Smooth muscle cell (in vitro differentiated cells): ENCODE measurements around the gene CTSS. TPM values are rescaled to one million over a fixed set of nuclear protein-coding genes. Genes with fewer than 3 reads are reported as not detected.
"Not testable (repeated sequence)": the region's sequence is repeated elsewhere in the genome, so short reads cannot be mapped to it uniquely, and the experiment has no call there.

Source experiments
- DNase-seq: peaks from one replicate; lab custom pipeline; 2025; ENCODE audit not compliant: unreplicated experiment; lab: John Stamatoyannopoulos, UW
- H2AFZ ChIP-seq: fragments of 200-600 bp; sonication (generic); 2 replicates; pipeline ENCODE4 v1.6.0; 2016; ENCODE audit warnings: antibody characterized with exemption, low read depth, mild to moderate bottlenecking
- H3F3A ChIP-seq: fragments of 200-600 bp; sonication (generic); 2 replicates; pipeline ENCODE4 v1.6.0; 2017; ENCODE audit warnings: antibody characterized with exemption, low read depth
- H3K27ac ChIP-seq: fragments of 200-600 bp; sonication (generic); 2 replicates; pipeline ENCODE4 v1.5.1; 2016; ENCODE audit warnings: low read depth, mild to moderate bottlenecking
- H3K27me3 ChIP-seq: fragments of 200-600 bp; sonication (generic); 2 replicates; pipeline ENCODE4 v1.6.1; 2016; ENCODE audit warnings: low read depth, mild to moderate bottlenecking
- H3K36me3 ChIP-seq: fragments of 200-600 bp; sonication (generic); 2 replicates; pipeline ENCODE4 v1.5.1; 2016; ENCODE audit warnings: low read depth
- H3K4me1 ChIP-seq: fragments of 200-600 bp; sonication (generic); 2 replicates; pipeline ENCODE4 v1.5.1; 2016; ENCODE audit warnings: low read depth
- H3K4me2 ChIP-seq: fragments of 200-600 bp; sonication (generic); 2 replicates; pipeline ENCODE4 v1.6.0; 2016; ENCODE audit warnings: mild to moderate bottlenecking
- H3K4me3 ChIP-seq: fragments of 200-600 bp; sonication (generic); 2 replicates; pipeline ENCODE4 v1.5.1; 2016; ENCODE audit warnings: mild to moderate bottlenecking
- H3K79me2 ChIP-seq: fragments of 200-600 bp; sonication (generic); 2 replicates; pipeline ENCODE4 v1.6.0; 2016; ENCODE audit warnings: low read depth, mild to moderate bottlenecking
- H3K9ac ChIP-seq: fragments of 200-600 bp; sonication (generic); 2 replicates; pipeline ENCODE4 v1.6.0; 2016; ENCODE audit warnings: low read depth
- H3K9me3 ChIP-seq: fragments of 200-600 bp; sonication (generic); replicated peaks from 2 replicates; pipeline ENCODE4 v1.5.1; 2016; ENCODE audit warnings: low read depth
- H4K20me1 ChIP-seq: fragments of 200-600 bp; sonication (generic); 2 replicates; pipeline ENCODE4 v1.6.0; 2016; ENCODE audit warnings: low read depth
- WGBS: methylation state at CpG from one replicate; pipeline ENCODE4 v1.1.7; 2016; ENCODE audit warnings: low lambda C conversion rate; 5-methylcytosine and 5-hydroxymethylcytosine counted together
- polyA plus RNA-seq: library from polyadenylated mRNA; unstranded; fragments of >200 nt; fragmentation: Nextera tagmentation; extraction: Ambion mirVana; gene quantifications from 2 replicates; pipeline ENCODE4 v1.2.1, GENCODE V29; 2016
- total RNA-seq: library from RNA; depleted of rRNA; stranded (reverse); fragments of >200 nt; gene quantifications from 2 replicates; pipeline ENCODE4 v1.2.3, GENCODE V29; 2014
- TF ChIP-seq, protein P1 (sequence below): fragments of 200-600 bp; sonication (generic); IDR thresholded peaks from 2 replicates; pipeline ENCODE4 v1.5.1; 2017; ENCODE audit warnings: borderline replicate concordance, mild to moderate bottlenecking, antibody characterized with exemption; ENCODE audit not compliant: insufficient read depth, poor library complexity, severe bottlenecking

Gene CTSS
- total and polyA plus RNA-seq, 2 experiments from 2014 or later, result 1.4 to 2.8 TPM

DNA sequence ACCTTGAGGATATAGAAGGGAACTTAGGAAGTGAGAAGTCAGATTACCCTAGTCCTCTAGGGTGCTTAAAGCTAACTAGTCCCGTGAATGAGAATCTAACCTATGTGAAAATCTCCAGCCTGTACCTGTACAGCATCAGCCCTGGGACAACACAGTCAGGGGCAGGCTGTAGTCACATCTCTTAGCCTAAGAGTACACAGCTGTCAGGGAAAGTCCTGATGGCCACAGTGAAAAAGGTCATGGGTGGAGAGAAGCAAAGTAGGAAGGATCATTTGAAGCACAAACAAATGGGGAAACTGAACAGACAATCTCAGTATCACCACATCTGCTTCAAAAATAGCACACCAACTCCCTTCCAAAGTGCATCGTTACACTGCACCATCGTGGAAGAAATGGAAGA lies 30.8 kb upstream of the CTSS start:
- H3K9ac ChIP-seq, result no peak overlapping the region
- H3K27ac ChIP-seq, result no peak overlapping the region

DNA sequence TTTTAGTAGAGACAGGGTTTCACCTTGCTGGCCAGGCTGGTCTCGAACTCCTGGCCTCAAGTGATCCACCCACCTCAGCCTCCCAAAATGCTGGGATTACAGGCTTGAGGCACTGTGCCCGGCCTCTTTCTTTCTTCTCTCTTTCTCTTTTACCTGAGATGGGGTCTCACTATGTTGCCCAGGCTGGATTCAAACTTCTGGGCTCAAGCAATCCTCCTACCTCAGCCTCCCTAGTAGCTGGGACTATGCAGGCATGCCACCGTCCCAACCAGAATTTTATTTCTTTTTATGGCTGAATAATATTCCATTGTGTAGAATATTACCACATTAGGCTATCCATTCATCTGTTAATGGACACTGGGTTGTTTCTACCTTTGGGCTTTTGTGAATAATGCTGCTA lies 28.2 kb upstream of the CTSS start:
- not testable (repeated sequence) for H3K9me3 ChIP-seq, H4K20me1 ChIP-seq, H3K4me1 ChIP-seq, H3K27ac ChIP-seq, DNase-seq, H3K27me3 ChIP-seq, H2AFZ ChIP-seq, H3K79me2 ChIP-seq, H3K4me3 ChIP-seq, H3F3A ChIP-seq, H3K36me3 ChIP-seq, H3K9ac ChIP-seq, H3K4me2 ChIP-seq
- 98% methylated on average over 3 of the region's 3 CpGs for WGBS

More for the DNA sequence above, 30.8 kb upstream of the CTSS start:
- 91% methylated on average over 3 of the region's 3 CpGs for WGBS
- Histone ChIP-seq H3K79me2 (no peaks in the 10 kb centered on the region), H3K4me2 (no peak overlapping the region), H2AFZ (no peak overlapping the region), H3F3A (no peaks in the 10 kb centered on the region), H3K4me1 (peaks cover 15% of the 10 kb centered on the region), H4K20me1 (no peaks in the 10 kb centered on the region), H3K4me3 (no peak overlapping the region), H3K36me3 (peaks cover 5% of the 10 kb centered on the region), H3K27me3 (no peaks in the 10 kb centered on the region), H3K9me3 (no peaks in the 10 kb centered on the region)
- TF ChIP-seq, protein P1, sequence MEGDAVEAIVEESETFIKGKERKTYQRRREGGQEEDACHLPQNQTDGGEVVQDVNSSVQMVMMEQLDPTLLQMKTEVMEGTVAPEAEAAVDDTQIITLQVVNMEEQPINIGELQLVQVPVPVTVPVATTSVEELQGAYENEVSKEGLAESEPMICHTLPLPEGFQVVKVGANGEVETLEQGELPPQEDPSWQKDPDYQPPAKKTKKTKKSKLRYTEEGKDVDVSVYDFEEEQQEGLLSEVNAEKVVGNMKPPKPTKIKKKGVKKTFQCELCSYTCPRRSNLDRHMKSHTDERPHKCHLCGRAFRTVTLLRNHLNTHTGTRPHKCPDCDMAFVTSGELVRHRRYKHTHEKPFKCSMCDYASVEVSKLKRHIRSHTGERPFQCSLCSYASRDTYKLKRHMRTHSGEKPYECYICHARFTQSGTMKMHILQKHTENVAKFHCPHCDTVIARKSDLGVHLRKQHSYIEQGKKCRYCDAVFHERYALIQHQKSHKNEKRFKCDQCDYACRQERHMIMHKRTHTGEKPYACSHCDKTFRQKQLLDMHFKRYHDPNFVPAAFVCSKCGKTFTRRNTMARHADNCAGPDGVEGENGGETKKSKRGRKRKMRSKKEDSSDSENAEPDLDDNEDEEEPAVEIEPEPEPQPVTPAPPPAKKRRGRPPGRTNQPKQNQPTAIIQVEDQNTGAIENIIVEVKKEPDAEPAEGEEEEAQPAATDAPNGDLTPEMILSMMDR, result no peak
- DNase-seq, result no peak

DNA sequence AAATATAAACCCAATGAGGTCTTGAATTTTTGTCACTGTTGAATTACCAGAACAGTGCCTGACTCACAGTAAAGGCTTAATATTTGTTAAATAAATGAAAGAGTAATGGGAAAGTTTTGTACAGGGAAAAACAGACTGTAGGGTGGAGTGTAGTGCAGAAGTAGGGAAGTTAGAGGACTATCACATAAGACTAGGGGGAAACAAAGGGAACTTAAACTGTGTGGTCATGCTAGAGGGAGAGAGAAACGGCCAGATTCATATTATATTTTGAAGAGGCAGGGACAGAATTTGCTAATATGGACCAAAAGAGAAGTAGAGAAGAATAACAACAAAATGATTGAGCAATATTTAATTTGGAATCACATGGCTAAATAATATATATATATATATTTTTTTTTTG lies 27.6 kb upstream of the CTSS start:
- H3K36me3 ChIP-seq, result no peaks in the 10 kb centered on the region
- no peak overlapping the region for H3K4me2 ChIP-seq
- no peaks in the 10 kb centered on the region for H3F3A ChIP-seq
- TF ChIP-seq, protein P1, result no peak
- no peak overlapping the region for H2AFZ ChIP-seq
- H3K9me3 ChIP-seq, result no peaks in the 10 kb centered on the region
- no peak overlapping the region for H3K9ac ChIP-seq
- DNase-seq, result no peak
- no peaks in the 10 kb centered on the region for H3K79me2 ChIP-seq
- no peaks in the 10 kb centered on the region for H4K20me1 ChIP-seq
- no peaks in the 10 kb centered on the region for H3K27me3 ChIP-seq
- no peak overlapping the region for H3K4me3 ChIP-seq
- 88% methylated on average over 1 of the region's 1 CpG for whole genome bisulfite sequencing
- H3K27ac ChIP-seq, result no peak overlapping the region
- H3K4me1 ChIP-seq, result peaks cover 3% of the 10 kb centered on the region

DNA sequence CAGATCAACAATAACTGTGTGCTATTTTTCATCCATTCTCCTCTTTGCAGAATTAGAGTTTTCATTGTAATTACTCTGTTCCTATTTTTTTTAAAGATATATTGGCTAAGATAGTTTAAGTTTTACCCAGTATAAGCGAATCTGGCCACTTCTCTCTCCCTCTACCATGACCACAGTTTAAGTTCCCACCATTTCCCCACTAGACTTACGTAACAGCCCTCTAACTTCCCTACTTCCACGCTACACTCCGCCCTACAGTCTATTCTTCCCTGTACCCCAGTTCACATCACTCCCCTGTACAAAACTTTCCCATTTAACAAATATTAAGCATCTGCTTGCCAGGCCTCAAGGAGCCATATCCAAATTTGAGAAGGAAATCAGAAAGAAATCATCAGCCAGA lies 26.0 kb upstream of the CTSS start:
- Histone ChIP-seq H3K9ac (no peak overlapping the region), H3K79me2 (no peaks in the 10 kb centered on the region), H3F3A (no peaks in the 10 kb centered on the region), H3K36me3 (no peaks in the 10 kb centered on the region), H3K27ac (no peak overlapping the region), H3K27me3 (no peaks in the 10 kb centered on the region), H3K4me2 (no peak overlapping the region), H2AFZ (no peak overlapping the region), H3K9me3 (no peaks in the 10 kb centered on the region), H4K20me1 (no peaks in the 10 kb centered on the region), H3K4me1 (no peaks in the 10 kb centered on the region), H3K4me3 (no peak overlapping the region)
- no peak for DNase-seq
- TF ChIP-seq, protein P1, result no peak
- WGBS, result 98% methylated on average over 4 of the region's 4 CpGs
